HL-60 (cell line): ENCODE results near the gene TCTN3.
"Not testable (repeated sequence)": the region's sequence is repeated elsewhere in the genome, so short reads cannot be mapped to it uniquely, and the experiment has no call there.

Source experiments
- DNase-seq, 2 experiments: peaks; one replicate each; pipeline ENCODE4 v3.0.0-alpha.2; 2010 to 2020; ENCODE audit warnings: low read depth in 1 of 2, low spot score in 1 of 2
- H3K27ac ChIP-seq: fragments of 250-450 bp; sonication (Bioruptor Pico); replicated peaks from 2 replicates; pipeline ENCODE4 v1.5.1; 2020; ENCODE audit warnings: mild to moderate bottlenecking, moderate library complexity
- H3K27me3 ChIP-seq: fragments of 250-450 bp; sonication (Bioruptor Pico); 2 replicates; pipeline ENCODE4 v1.5.1; 2021; ENCODE audit warnings: mild to moderate bottlenecking, moderate library complexity; ENCODE audit not compliant: insufficient read depth, poor library complexity, severe bottlenecking
- H3K4me3 ChIP-seq: replicated peaks from 2 replicates; pipeline ENCODE4 v1.5.1; 2011; ENCODE audit warnings: mild to moderate bottlenecking, control low read depth, low read length; ENCODE audit not compliant: insufficient read depth
- CTCF ChIP-seq: IDR thresholded peaks from one replicate; pipeline ENCODE4 v1.5.1; 2011; ENCODE audit warnings: low read length, control low read depth, inconsistent platforms; ENCODE audit not compliant: insufficient read depth
- GABPA ChIP-seq: IDR thresholded peaks from 2 replicates; pipeline ENCODE4 v1.6.1; 2012; ENCODE audit warnings: low read depth
- POLR2AphosphoS5 ChIP-seq: IDR thresholded peaks from 2 replicates; pipeline ENCODE4 v1.6.1; 2012; ENCODE audit warnings: low read depth
- SPI1 ChIP-seq: IDR thresholded peaks from 2 replicates; pipeline ENCODE4 v1.6.1; 2012; ENCODE audit warnings: low read depth, mild to moderate bottlenecking, borderline replicate concordance
- TF ChIP-seq, protein P1 (sequence below): IDR thresholded peaks from 2 replicates; pipeline ENCODE4 v1.6.1; 2012; ENCODE audit warnings: low read depth; ENCODE audit not compliant: insufficient replicate concordance

The TCTN3 gene

DNA sequence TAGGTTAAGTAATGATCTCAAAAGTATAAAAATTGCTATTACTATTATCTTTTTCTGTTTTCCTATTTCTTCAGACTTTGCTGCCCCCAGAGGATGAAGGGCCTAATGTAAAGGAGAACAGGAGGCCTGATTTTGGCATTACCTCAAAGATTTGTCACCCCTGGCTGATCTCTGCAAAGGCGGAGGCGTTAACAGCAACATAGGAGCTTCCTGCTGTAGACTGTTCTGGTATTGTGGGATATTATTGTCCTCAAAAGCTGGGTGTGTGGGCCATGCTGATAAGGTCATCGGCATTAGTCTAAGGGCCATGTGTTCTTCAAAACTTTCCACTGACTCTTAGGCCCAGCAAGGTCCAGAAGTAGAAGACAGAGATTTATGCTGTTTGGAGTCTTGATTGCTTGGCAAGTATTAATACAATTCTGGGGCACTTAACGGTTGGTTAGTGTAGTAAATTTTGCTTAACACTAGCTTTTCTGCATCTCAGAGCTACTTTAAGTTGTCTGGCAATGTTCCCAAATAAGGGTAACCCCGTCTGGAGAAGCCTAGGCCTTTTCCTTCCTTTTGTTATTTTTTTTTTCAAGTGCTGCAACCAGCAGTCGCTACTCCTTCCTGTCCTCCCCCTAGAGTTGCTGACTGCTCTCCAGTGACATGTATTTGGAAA lies 48.2 kb upstream of the TCTN3 start:
- DNase-seq: no peak
- H3K27ac ChIP-seq: no peak overlapping the region
- H3K27me3 ChIP-seq: no peaks in the 10 kb centered on the region
- TF ChIP-seq, protein P1, sequence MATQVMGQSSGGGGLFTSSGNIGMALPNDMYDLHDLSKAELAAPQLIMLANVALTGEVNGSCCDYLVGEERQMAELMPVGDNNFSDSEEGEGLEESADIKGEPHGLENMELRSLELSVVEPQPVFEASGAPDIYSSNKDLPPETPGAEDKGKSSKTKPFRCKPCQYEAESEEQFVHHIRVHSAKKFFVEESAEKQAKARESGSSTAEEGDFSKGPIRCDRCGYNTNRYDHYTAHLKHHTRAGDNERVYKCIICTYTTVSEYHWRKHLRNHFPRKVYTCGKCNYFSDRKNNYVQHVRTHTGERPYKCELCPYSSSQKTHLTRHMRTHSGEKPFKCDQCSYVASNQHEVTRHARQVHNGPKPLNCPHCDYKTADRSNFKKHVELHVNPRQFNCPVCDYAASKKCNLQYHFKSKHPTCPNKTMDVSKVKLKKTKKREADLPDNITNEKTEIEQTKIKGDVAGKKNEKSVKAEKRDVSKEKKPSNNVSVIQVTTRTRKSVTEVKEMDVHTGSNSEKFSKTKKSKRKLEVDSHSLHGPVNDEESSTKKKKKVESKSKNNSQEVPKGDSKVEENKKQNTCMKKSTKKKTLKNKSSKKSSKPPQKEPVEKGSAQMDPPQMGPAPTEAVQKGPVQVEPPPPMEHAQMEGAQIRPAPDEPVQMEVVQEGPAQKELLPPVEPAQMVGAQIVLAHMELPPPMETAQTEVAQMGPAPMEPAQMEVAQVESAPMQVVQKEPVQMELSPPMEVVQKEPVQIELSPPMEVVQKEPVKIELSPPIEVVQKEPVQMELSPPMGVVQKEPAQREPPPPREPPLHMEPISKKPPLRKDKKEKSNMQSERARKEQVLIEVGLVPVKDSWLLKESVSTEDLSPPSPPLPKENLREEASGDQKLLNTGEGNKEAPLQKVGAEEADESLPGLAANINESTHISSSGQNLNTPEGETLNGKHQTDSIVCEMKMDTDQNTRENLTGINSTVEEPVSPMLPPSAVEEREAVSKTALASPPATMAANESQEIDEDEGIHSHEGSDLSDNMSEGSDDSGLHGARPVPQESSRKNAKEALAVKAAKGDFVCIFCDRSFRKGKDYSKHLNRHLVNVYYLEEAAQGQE: no peak
- TF ChIP-seq POLR2AphosphoS5: no peak
- no peak for TF ChIP-seq SPI1
- no peak for TF ChIP-seq CTCF
- no peak overlapping the region for H3K4me3 ChIP-seq

GRCh38 chr10:95739056-95739455 lies 45.3 kb upstream of the TCTN3 start:
- no peak for DNase-seq
- no peaks in the 10 kb centered on the region for H3K27me3 ChIP-seq
- no peak overlapping the region for H3K27ac ChIP-seq
- no peak overlapping the region for H3K4me3 ChIP-seq
- no peak for TF ChIP-seq POLR2AphosphoS5
- TF ChIP-seq SPI1: no peak
- TF ChIP-seq, protein P1: no peak
- TF ChIP-seq CTCF: no peak
- TF ChIP-seq GABPA: no peak

GRCh38 chr10:95732907-95733306 lies 39.2 kb upstream of the TCTN3 start:
- not testable (repeated sequence) for H3K27ac ChIP-seq, H3K4me3 ChIP-seq, H3K27me3 ChIP-seq, DNase-seq

- Histone ChIP-seq H3K27me3 (no peaks in the 10 kb centered on the region), H3K27ac (no peak overlapping the region), H3K4me3 (no peak overlapping the region)
- DNase-seq: no peak
- TF ChIP-seq, protein P1: no peak
- TF ChIP-seq CTCF: no peak
- TF ChIP-seq SPI1: peak; percentile 92
- no peak for TF ChIP-seq POLR2AphosphoS5
- no peak for TF ChIP-seq GABPA
Measured at GRCh38 chr10:95730233-95730632, 36.5 kb upstream of the TCTN3 start.
